ENCODE measurements around the gene WDR35.

WDR35 gene

DNA sequence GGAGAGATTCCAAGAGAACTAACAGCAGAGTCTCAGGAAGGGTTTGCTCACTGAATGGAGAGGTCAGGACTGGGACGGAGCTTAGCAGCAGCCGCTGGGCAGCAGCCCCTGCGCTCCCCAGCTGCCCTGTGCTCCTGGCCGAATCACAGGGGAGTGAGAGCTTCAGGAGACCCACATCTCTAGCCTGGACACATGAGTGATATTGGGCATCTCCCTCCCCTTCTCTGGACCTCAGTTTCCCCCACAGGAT, 22.1 kb upstream of the WDR35 start:
- no peak for FAIRE-seq
- no peak for DNase-seq (ENCODE audit: insufficient read length, low spot score)

DNA sequence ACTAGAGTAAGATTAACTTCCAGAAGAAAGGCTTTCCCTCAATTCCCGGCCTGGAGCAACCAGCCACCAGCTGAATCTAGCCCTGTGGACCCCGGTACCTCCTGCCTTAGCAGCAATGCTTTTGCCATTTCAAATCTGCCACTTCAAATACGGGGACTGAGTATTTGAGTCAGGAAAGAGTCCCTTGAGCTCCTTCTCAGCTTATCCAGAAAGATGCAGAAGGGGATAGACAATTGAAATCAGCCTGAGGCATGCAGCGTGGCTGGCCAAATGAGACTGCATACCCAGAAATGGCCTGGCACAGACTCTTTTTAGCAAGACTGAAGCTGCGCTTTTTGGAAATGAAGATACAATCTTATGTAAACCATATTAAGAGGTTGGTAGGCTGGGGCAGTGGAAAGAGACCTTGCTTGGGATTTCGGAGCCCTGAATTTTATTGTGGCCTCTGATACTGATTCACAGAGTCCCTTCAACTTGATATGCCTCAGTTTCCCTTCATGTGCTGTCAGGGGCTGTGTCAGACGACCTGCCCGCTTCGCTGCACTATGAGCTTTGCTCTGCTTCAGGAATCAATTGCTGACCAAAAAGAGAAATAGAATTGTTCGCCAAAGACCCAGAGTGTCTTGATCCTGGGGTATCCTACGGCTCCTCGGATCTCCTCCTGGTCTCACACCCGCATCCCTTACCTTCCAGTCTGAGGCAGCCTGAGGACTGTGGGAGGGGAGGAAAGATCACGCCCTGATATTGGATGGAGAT, 21.5 kb upstream of the WDR35 start:
- FAIRE-seq (no peak), DNase-seq (ENCODE audit: insufficient read length, low spot score) (no peak)

DNA sequence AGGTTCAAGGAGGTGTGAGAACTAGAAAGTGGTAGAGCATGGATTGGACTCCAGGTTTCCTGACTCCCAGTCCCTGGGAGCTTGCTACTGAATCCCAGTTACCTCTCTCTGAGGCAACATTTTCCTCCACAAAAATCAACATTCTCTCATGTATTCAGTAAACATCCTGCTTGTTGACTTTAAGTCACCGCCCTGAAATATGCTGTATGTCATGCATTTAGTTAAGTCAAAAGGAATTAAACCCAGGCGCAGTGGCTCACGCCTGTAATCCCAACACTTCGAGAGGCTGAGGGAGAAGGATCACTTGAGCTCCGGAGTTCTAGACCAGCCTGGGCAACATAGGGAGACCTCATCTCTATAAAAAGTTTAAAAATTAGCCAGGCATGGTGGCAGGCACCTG, 18.8 kb upstream of the WDR35 start:
- no peak for DNase-seq (ENCODE audit: insufficient read length, low spot score)

DNA sequence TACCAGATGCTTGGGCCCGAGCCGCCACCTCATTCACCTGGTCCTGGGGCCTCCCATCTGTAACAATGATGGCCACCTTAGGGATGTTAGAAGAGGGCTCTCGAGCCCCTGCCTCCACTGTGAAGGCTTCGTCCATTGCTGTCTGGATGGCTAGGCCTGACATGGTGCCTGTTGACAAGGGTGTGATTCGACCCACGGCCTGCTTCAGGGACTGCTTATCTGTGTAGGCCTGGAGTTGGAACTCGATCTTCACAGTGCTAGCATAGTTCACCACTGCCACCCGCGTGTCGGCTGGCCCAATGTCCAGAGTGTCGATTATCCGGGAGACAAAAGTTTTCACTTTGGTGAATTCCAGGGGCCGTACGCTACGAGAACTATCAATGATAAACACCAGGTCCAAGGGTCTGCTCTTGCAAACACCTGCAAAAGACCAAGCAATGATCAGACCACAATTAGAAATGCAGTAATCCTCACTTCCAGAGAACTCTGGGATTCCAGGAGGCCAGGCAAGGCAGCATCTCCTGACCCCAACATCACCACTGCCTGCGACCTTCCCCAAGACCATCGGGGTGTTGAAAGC, 16.1 kb upstream of the WDR35 start:
- DNase-seq (ENCODE audit: insufficient read length, low spot score), result no peak
- FAIRE-seq, result no peak

More for the DNA sequence above, 18.8 kb upstream of the WDR35 start:
- no peak for FAIRE-seq

DNA sequence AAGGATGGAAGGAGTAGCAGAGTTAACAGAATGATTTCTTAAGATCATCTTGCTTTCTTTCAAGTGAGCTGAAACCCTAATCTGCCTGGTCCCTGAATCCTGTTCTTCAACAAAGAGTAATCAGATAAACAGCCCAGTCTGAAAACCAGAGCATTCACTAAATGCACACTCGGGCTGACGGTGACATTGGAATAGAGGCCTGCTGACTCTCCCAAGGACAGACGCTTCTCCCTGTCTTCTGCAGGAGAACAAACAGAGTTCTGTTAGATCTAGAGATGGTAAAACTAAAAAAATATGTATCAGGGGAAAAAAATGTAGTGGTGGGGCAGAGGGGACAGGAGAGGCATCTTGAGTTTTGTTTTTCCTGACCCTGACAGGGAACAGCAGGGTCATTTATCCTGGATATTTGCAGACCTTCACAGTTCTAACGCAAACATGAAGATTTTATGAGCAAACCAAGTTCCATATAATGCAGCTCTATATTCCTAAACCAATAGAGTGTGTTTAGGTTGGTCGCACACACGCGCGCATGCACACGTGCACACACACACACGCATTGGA, 15.2 kb upstream of the WDR35 start:
- DNase-seq (ENCODE audit: insufficient read length, low spot score), result no peak
- FAIRE-seq, result no peak

DNA sequence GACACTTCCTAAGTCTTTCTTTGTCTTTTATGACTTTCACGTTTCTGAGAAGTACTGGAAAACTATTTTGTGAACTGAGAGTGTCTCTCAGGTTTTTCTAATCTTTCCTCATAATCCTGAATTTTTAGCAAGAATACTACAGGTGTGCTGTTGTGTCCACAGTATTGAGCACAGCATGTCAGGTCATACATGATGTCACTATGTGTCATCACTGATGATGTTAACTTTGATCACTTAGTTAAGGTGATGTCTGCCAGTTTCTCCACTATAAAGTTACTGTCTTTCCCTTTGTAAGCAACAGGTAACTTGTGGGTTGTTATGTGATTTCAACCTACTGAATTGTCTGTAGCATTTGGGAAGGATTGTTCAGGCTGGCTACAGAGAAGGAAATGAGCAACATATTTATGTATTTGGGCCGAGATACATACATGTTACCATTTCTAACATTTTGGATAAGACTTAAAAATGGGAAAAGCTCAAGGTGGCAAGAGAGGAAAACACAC, 11.5 kb upstream of the WDR35 start:
- FAIRE-seq (no peak), DNase-seq (ENCODE audit: insufficient read length, low spot score) (no peak)

DNA sequence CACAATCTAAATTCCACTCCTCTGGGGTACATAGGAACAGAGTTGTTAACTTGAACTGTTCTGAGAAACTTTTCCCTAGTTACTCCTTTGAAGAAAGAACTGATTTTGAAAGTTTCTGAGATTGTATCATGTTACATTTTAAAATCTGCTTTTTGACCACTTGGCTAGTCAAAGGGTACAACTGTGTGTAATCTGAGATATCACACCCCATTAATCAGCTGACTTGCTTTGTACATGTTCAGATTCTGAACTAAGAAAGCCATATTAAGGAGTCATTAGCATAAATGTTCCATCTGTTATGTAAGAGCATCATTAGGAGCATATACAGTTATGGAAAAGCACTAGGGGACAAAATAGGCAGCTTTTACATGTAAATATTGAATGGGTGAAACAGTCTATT, 3.8 kb upstream of the WDR35 start:
- no peak for FAIRE-seq
- no peak for DNase-seq (ENCODE audit: insufficient read length, low spot score)

DNA sequence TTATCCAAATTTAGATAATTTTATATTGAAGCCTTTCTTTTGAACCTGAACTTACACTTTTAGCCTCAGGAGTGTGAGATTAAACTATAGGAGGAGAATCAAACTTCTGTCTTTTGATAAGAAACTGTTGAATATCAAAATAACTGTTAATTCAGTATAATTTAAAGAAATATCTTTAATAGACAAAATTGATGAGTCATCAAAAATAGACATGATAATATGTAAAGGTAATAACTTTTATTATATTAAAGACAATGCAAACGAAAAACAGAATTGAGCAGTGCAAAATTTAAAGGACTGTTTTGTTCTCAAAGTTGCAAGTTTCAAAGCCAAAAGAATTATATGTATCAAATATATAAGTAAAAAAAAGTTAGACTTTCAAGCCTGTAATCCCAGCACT, 2.0 kb upstream of the WDR35 start:
- no peak for DNase-seq (ENCODE audit: insufficient read length, low spot score)
- no peak for FAIRE-seq

DNA sequence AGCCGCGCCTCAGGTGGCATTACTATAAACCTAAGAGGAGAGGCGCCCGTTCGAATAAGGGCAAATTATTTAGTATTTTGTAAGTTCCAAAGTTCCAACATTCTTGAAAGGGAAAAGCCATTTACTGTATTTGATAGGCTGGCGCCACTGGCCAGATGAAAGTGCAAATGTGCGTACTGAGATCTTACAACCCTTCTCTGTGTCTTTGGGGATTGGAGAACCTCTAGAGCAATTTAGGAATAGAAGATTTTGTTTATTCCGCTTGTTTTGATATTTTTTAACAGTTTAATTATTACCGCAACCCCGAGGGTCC, 467 bp upstream of the WDR35 start:
- FAIRE-seq (no peak), DNase-seq (ENCODE audit: insufficient read length, low spot score) (no peak)

DNA sequence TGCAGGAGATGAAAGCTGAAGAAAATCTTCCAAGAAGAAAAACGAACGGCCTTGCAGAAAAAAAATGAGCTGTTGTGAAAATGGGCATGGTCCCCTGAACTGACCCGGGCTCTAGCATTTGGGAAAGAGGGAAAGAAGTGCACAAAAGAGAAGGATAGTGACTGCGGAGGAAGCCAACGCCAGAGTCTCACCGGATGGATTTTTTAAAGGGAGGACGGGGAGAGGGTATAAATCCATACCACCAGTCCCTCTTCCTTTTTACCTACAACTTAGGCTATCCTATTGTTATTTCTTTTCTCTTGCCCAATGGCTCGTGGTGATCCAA, 601 bp downstream of the WDR35 start:
- peak; percentile 33 for FAIRE-seq
- DNase-seq (ENCODE audit: insufficient read length, low spot score), result no peak

DNA sequence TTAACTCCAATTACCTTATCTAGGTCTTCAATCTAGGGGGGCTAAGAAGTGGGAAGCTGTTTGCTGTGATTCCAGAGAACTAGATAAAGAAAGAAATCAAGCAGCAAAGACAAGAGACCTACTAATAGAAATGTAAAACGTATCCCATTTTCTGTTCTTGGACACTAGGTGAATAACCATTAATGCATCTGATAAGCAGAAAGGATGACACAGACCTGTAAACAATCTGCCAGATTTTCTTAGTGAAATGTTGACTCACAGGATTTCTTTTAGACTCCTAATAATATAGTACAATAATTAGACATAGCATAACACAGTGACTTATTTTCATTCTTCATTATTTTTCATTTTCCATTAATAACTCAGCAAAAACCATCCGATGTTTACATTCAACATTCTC, 1.3 kb downstream of the WDR35 start:
- no peak for FAIRE-seq
- DNase-seq (ENCODE audit: insufficient read length, low spot score), result no peak

DNA sequence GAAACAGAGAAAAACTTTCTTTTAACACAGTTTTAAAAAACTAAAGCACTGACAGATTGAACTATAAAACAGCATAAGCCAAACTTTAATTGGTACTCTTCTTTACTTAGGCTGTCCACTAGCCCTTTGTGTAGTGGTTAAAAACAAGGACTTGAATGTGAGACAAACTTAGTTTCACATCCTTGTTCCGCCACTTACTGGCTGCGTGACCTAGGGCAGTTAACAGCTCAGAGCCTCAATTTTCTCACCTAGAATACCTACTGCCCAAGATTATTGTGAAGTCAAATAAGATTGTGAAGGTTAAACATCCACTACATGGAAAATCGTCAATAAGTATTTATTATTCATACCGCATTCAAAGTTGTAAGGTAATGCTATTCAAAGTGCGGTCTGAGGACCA, 2.0 kb downstream of the WDR35 start:
- FAIRE-seq, result peak; percentile 93
- peak; percentile 22 for DNase-seq (ENCODE audit: insufficient read length, low spot score)

DNA sequence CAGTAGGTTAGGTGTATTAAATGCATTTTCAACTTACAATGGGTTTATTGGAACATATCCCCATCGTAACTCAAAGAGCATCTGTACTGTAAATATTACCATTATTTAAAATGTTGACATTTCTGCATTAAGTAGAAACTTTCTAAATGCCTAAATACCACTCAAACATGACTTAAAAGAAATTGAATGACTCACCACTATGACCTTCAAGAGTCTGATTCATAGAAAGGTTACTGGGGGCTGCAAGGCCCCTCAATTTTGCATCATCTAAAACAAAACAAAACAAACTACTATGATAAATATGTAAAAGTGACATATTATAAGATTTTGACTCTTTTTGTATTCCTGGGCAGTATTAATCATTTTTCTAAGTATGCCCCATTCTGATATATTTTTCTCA, 7.6 kb downstream of the WDR35 start:
- no peak for DNase-seq (ENCODE audit: insufficient read length, low spot score)
- FAIRE-seq, result no peak

DNA sequence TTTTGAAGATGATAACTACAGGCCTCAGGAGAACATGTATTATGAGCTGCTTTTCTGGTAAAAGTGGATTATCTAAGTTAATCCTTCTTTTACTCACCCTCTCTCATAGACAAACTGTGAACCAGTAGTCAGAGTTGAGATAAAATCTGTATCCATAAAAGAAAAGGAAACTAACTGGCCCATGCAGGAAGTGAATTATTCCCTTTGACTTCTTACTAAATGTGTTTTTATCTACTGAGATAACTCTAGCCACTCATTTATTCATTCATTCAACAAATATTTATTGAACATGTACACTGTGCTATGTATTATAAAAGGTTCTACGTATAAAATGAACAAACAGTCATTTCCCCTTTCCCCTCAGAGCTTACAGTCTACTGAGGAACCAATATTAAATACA, 10.0 kb downstream of the WDR35 start:
- FAIRE-seq (no peak), DNase-seq (ENCODE audit: insufficient read length, low spot score) (no peak)

DNA sequence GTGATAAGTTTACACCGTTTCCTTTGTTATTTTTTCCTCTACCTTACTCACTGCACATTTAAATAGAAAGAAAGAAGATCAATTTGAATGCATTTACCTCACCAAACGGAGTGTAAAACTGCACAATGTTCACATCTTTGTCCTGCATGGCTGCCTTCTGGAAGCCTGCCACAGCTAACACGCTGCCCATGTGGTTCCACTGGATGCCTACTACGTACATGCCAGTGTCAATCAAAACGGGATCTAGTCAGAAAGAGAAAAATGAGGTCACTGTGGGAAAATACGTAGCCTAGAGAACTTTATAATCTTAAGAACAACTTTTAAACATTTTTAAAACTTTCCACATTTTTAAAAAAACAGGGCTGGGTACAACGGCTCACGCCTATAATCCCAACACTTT, 16.4 kb downstream of the WDR35 start:
- FAIRE-seq (no peak), DNase-seq (ENCODE audit: insufficient read length, low spot score) (no peak)

DNA sequence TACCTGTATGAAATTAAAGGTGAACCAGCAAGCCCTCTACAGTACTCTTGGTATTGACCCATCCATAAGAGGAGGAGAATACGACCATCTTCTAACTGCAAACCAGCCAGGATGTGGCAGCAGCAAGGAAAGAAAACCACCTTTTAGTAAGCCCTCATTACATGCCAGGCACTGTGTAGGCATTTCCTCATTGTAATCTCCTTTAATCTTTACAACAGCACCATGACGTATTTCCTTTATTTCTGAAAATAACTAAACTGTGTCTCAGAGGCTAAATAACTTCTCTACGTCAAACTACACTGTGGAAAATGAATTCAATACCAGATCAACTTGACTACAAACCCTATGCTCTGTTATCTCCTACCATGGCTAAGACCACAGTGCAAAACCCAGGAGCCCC, 18.2 kb downstream of the WDR35 start:
- FAIRE-seq, result no peak
- DNase-seq (ENCODE audit: insufficient read length, low spot score), result no peak

DNA sequence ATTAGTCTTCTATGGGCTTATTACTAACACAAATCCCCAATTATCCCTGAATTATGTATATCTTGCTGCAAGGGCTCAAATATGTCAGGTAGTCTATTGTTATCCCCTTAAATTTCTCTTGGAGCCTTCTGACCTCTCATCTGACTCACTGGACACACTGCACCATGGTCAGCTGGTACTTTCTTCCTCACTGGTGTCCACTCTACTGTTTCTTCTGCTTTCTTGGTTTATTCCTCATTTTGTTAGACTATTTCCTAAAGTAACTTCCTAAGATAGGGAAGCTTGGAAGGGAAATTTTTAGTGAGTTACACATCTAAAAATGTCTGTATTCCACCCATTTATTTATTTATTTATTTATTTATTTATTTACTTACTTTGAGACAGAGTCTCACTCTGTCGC, 26.5 kb downstream of the WDR35 start:
- FAIRE-seq (no peak), DNase-seq (ENCODE audit: insufficient read length, low spot score) (no peak)

DNA sequence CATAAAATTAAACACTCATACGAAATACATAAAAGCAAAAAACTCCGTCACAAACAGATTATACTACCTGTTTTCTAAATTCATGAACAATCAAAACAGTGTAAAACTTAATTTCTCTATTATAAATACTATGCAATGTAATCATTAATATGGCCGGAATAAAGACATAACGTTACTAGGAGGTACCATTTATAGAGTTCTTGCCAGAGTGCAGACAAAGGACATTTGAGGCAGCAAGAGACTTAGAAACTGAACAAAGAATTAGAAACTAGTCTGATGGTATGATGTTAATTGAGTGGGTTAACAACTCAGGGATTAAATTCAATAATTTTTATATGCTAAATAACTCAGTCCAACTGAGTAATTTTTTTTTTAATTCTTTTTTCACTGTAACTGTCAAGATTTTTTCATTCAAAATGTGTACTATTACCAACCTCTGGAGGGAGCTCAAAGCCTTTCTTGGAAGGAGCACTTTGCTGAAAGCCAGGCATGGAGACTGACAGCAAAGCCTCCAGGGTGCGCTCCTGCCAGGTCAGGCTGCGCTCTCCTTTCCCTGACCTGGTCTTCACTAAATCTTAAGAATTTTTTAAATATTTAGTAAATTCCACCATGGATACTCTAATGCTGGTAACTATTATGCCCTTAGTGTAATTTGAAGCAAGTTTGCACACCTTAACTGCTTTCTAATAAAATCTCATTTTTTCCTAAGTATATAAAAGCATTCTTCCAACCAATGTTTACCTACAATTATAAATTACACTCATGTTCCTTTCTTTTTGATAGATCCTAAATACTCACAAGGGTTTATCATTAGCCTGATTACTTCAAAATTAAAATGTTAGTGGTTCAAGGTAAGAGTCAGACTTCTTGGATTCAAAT, 34.1 kb downstream of the WDR35 start:
- DNase-seq (ENCODE audit: insufficient read length, low spot score), result peak; percentile 51
- peak; percentile 85 for FAIRE-seq

DNA sequence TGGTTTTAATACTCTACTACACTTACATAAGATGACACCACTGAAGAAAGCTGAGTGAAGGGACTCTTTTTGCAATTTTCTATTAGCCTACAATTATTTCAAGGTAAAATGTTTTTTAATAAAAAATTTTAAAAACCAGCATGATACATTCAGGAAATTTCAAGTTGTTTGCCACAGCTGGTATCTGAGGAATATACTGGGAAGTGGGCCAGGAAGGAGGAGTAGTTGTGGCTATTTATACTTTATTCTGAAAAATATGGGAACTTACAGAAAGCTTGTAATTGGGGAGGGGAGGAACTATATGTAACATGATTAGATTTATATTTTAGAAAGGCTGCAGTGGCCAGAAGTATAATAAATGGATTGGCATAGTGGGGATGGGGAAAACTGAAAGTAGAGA, 40.8 kb downstream of the WDR35 start:
- DNase-seq (ENCODE audit: insufficient read length, low spot score) (no peak), FAIRE-seq (no peak)

DNA sequence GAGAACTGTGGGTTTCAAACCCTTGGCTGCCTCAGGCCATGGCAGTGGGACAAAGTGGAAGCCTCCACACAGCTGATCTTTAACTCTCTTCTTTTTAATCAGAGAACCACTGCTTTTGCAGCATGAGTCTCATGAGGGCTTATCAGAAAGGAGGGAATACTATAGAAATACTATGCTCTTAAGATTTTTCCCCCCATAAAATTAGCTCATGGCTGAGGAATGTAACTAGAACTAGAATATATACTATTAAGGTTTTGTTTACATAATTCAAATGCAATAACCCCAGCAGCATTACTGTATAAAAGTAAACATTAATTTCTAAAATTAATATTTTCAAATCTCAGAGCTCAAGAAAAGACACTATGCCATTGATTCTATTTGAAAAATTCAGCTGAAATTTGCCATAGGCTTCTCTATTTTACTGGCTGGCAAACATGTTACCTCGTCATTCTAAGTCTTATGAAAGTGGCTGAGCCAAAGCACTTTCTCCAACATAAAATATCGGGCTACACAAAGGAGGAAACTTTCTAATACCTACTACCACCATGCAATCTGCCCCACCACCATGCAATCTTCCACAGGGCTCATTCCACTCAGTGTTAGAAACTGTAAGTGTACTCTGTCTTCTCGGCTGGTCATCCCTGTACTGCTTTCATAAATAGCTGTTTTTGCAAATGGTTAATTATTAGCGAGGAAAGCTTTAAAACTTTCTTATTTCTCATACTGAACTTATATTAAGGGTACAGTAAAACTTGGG, 42.5 kb downstream of the WDR35 start:
- DNase-seq (ENCODE audit: insufficient read length, low spot score), result no peak
- FAIRE-seq, result no peak

DNA sequence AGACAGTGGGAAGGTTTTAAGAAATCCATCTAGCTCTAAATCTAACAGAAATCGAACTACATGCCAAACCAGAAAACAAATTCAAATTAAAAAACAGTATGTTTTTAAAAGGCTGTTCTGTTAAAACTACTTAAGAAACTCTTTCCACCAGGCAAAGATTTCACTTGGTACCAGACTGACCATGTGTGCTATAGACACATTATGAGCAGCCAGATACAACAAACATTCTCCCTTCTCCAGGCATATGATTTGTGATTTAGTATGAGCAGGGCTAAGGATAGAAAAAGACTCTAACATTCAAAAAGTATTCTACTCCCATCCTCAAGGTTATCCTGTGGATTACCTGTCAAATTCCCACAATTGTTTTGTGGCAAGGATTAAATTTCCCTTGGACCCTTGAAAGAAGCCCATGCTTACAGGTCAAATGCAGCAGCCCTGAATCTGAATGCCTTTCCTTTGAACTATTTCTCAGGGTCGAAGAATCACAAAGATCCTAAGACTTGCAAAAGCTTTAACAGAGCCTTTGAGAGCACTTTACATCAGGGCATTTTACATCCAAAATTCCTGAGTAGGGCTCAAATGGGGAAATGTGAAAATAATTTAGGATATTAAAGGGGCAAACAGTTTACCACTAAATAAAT, 45.6 kb downstream of the WDR35 start:
- FAIRE-seq (no peak), DNase-seq (ENCODE audit: insufficient read length, low spot score) (no peak)

Data from GM19239 (cell line).